Measurements from ENCODE around the gene OPA3. TPM values are rescaled to one million over a fixed set of nuclear protein-coding genes. Genes with fewer than 3 reads are reported as not detected.
"Not testable (repeated sequence)": the region's sequence is repeated elsewhere in the genome, so short reads cannot be mapped to it uniquely, and the experiment has no call there.

OPA3 gene
- total RNA-seq, 1 experiment from 2014 or later, result 17.1 TPM

DNA sequence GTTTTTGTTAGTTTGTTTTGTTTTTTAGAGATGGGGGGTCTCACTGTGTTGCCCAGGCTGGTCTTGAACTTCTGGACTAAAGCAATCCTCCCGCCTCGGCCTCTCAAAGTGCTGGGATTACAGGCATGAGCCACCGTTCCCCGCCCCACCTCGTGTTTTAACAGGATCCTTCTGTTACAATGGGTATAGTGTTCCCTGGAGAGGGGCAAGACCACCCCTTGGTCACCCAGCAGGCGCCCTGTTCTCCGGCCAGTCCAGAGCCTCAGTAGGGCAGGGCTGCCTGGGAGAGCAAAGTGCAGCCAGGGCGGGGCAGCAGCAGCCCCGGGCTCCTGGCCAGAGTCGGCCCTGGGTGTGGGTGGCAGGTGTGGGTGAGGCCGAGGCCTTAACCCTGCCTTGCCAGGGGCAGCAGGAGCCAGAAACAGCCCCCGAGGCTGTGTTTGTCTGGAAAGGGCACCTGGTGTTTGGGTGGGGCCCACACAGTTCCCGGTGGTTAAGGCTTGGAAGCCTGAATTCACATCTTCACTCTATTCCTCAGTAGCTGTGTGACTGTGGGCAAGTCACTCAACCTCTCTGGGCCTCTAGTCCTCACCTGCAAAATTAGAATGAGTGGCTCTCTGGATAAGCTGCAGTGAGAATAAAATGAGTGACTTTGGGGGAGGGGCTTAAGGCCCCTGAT lies 70.1 kb downstream of the OPA3 start:
- BruUV-seq (replicated peaks), result no TSS peak
- Mint-ChIP-seq H3K4me3 (ENCODE audit: low read depth, unreplicated experiment) (peak overlapping the region; percentile 59), H3K36me3 (ENCODE audit: insufficient read depth, unreplicated experiment) (peaks cover 88% of the 10 kb centered on the region), H3K4me1 (ENCODE audit: low read depth, unreplicated experiment) (peaks cover 75% of the 10 kb centered on the region), H3K27me3 (ENCODE audit: unreplicated experiment) (no peaks in the 10 kb centered on the region), H3K9me3 (ENCODE audit: low read depth, unreplicated experiment) (no peaks in the 10 kb centered on the region), H3K27ac (ENCODE audit: unreplicated experiment) (peak overlapping the region; percentile 80)
- CTCF ChIA-PET, result interaction anchor here (1.0 to 1.2 kb wide), 2 partner anchors 44 to 127 kb away, joined by 3 read pairs; no protein-coding TSS in a partner anchor
- TF ChIP-seq, protein P1, sequence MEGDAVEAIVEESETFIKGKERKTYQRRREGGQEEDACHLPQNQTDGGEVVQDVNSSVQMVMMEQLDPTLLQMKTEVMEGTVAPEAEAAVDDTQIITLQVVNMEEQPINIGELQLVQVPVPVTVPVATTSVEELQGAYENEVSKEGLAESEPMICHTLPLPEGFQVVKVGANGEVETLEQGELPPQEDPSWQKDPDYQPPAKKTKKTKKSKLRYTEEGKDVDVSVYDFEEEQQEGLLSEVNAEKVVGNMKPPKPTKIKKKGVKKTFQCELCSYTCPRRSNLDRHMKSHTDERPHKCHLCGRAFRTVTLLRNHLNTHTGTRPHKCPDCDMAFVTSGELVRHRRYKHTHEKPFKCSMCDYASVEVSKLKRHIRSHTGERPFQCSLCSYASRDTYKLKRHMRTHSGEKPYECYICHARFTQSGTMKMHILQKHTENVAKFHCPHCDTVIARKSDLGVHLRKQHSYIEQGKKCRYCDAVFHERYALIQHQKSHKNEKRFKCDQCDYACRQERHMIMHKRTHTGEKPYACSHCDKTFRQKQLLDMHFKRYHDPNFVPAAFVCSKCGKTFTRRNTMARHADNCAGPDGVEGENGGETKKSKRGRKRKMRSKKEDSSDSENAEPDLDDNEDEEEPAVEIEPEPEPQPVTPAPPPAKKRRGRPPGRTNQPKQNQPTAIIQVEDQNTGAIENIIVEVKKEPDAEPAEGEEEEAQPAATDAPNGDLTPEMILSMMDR (IDR thresholded peaks at IDR 0.05; ENCODE audit: unreplicated experiment), result no peak
- peak; percentile 85 for DNase-seq
- intact Hi-C loops (cut with micrococcal nuclease; ENCODE audit: unreplicated experiment), result no loop called here

DNA sequence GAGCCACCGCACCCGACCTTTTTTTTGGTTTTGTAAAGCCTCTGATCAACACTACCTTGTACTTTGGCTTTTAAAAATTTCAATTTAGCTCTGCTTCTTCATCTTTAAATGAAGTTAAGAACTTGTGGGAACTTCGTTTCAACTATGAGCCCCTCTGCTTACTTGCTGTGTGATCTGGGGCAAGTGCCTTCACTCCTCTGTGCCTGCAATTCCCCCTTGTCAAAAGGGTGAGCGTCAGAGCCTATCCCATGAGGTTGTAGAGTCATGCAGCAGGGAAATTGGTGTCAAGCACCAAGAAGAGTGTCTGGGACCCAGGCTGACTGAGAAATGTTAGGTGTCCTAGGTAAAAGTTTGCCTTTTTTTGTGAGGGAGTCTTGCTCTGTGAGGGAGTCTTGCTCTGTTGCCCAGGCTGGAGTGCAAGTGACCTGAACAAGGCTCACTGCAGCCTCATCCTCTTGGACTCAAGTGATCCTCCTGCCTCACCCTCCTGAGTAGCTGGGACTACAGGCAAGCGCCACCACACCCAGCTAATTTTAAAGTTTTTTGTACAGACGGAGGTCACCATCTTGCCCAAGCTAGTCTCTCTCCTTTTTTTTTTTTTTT lies 71.6 kb downstream of the OPA3 start:
- CTCF ChIA-PET, result interaction anchor here (0.6 kb wide), 1 partner anchor 30 kb away, joined by 5 read pairs; no protein-coding TSS in a partner anchor
- Mint-ChIP-seq H3K27me3 (ENCODE audit: unreplicated experiment) (no peaks in the 10 kb centered on the region), H3K36me3 (ENCODE audit: insufficient read depth, unreplicated experiment) (peaks cover 88% of the 10 kb centered on the region), H3K9me3 (ENCODE audit: low read depth, unreplicated experiment) (no peaks in the 10 kb centered on the region), H3K27ac (ENCODE audit: unreplicated experiment) (peak overlapping the region; percentile 64), H3K4me1 (ENCODE audit: low read depth, unreplicated experiment) (peaks cover 72% of the 10 kb centered on the region), H3K4me3 (ENCODE audit: low read depth, unreplicated experiment) (peak overlapping the region; percentile 43)
- intact Hi-C loops (cut with micrococcal nuclease; ENCODE audit: unreplicated experiment), result no loop called here
- BruUV-seq (replicated peaks), result no TSS peak
- no peak for DNase-seq
- TF ChIP-seq, protein P1 (IDR thresholded peaks at IDR 0.05; ENCODE audit: unreplicated experiment), result no peak

DNA sequence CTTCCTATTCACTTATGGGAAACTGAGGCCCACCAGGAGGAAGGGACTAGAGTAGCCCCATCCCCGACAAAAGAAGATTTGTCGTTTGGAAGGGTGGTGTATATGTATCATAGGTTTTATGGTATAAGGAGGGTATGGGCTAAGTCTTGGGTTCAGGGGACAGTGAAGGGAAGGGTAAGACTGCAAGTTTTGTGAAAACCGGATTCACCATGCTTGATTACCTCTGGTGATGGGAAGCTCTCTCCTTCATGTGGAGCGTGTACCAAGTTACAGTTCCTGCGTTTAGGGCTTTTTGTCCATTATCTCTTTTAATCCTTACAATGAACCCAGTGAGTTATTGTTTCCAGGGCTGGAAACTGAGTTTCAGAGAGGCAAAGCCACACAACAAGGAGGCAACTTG lies 73.5 kb downstream of the OPA3 start:
- no peak for DNase-seq
- intact Hi-C loops (cut with micrococcal nuclease; ENCODE audit: unreplicated experiment), result no loop called here
- CTCF ChIA-PET, result interaction anchor here (0.7 kb wide), 2 partner anchors 16 to 46 kb away, joined by 3 to 4 read pairs; no protein-coding TSS in a partner anchor
- TF ChIP-seq, protein P1 (IDR thresholded peaks at IDR 0.05; ENCODE audit: unreplicated experiment), result no peak
- no TSS peak for BruUV-seq (replicated peaks)
- Mint-ChIP-seq H3K36me3 (ENCODE audit: insufficient read depth, unreplicated experiment) (peaks cover 88% of the 10 kb centered on the region), H3K4me3 (ENCODE audit: low read depth, unreplicated experiment) (peak overlapping the region; percentile 84), H3K27ac (ENCODE audit: unreplicated experiment) (peak overlapping the region; percentile 60), H3K27me3 (ENCODE audit: unreplicated experiment) (no peaks in the 10 kb centered on the region), H3K9me3 (ENCODE audit: low read depth, unreplicated experiment) (no peaks in the 10 kb centered on the region), H3K4me1 (ENCODE audit: low read depth, unreplicated experiment) (peaks cover 53% of the 10 kb centered on the region)

DNA sequence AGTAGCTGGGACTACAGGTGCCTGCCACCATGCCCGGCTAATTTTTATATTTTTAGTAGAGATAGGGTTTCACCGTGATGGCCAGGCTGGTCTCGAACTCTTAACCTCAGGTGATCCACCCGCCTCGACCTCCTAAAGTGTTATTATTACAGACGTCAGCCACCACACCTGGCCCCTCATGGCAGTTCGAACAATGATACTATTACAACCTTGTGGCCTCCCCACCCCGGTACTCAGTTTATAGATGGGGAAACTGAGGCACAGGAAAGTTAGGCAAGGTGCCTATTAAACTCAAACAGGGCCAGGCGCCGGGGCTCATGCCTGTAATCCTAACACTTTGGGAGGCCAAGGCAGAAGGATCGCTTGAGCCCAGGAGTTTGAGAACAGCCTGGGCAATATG lies 74.2 kb downstream of the OPA3 start:
- H3K27me3 Mint-ChIP-seq (ENCODE audit: unreplicated experiment); DNase-seq; CTCF ChIA-PET; BruUV-seq (replicated peaks); H3K9me3 Mint-ChIP-seq (ENCODE audit: low read depth, unreplicated experiment); intact Hi-C loops (cut with micrococcal nuclease; ENCODE audit: unreplicated experiment): not testable (repeated sequence)
- Mint-ChIP-seq H3K27ac (ENCODE audit: unreplicated experiment) (peak overlapping the region; percentile 65), H3K4me3 (ENCODE audit: low read depth, unreplicated experiment) (peak overlapping the region; percentile 84), H3K4me1 (ENCODE audit: low read depth, unreplicated experiment) (peaks cover 57% of the 10 kb centered on the region), H3K36me3 (ENCODE audit: insufficient read depth, unreplicated experiment) (peaks cover 92% of the 10 kb centered on the region)

DNA sequence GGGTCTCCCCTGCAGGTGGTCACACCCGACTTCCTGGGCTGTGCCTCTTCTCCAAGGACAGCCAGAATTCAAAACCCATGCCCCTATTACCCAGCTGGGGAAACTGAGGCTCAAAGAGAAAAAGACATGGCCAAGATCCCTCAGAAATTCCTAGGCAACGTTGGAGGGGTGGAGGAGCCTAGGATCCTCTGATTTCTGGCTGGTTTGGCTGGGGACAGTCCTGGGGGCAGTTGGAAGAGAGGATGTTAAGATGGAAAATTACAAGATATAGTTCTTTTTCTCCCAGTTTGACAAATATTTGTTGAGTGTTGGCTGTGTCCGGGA lies 74.9 kb downstream of the OPA3 start:
- H3K4me3 Mint-ChIP-seq (ENCODE audit: low read depth, unreplicated experiment), result peak overlapping the region; percentile 84
- H3K4me1 Mint-ChIP-seq (ENCODE audit: low read depth, unreplicated experiment), result peaks cover 62% of the 10 kb centered on the region
- no peaks in the 10 kb centered on the region for H3K27me3 Mint-ChIP-seq (ENCODE audit: unreplicated experiment)
- CTCF ChIA-PET, result no interaction called here
- H3K9me3 Mint-ChIP-seq (ENCODE audit: low read depth, unreplicated experiment), result no peaks in the 10 kb centered on the region
- H3K27ac Mint-ChIP-seq (ENCODE audit: unreplicated experiment), result peak overlapping the region; percentile 65
- no TSS peak for BruUV-seq (replicated peaks)
- TF ChIP-seq, protein P1 (IDR thresholded peaks at IDR 0.05; ENCODE audit: unreplicated experiment), result no peak
- DNase-seq, result no peak
- intact Hi-C loops (cut with micrococcal nuclease; ENCODE audit: unreplicated experiment), result loop anchor here (5.0 kb wide), 1 partner anchor 133 kb away; no protein-coding TSS in a partner anchor
- peaks cover 92% of the 10 kb centered on the region for H3K36me3 Mint-ChIP-seq (ENCODE audit: insufficient read depth, unreplicated experiment)
